ENCODE data around the gene PLXNA2.

- TF ChIP-seq POLR2A (IDR thresholded peaks at IDR 0.05; ENCODE audit: low read depth, low read length) (no peak), TAF1 (IDR thresholded peaks at IDR 0.05; ENCODE audit: low read depth, low read length) (no peak), POLR2AphosphoS5 (IDR thresholded peaks at IDR 0.05; ENCODE audit: low read depth, low read length) (no peak), SPI1 (IDR thresholded peaks at IDR 0.05; ENCODE audit: low read depth, low read length) (no peak)
Observed at GRCh38 chr1:207978441-207978840, 265.7 kb downstream of the PLXNA2 start.

Data from GM12891 (cell line).